Transverse colon (tissue), 4 donors: ENCODE results near the gene CCDC181. TPM values are rescaled to one million over a fixed set of nuclear protein-coding genes. Genes with fewer than 3 reads are reported as not detected.

Experiments used
- DNase-seq: peaks from one replicate; pipeline ENCODE4 v3.0.0-alpha.2; 2019
- H3K27ac ChIP-seq, 4 donors: fragments of 200-600 bp; sonication (generic); 2 replicates each; pipeline ENCODE4 v1.5.1; 2016 to 2018; ENCODE audit warnings: inconsistent platforms in 4 of 4
- H3K27me3 ChIP-seq: fragments of 200-600 bp; sonication (generic); 2 replicates; pipeline ENCODE4 v1.5.1; 2017; ENCODE audit warnings: inconsistent platforms
- H3K36me3 ChIP-seq, 4 donors: fragments of 200-600 bp; sonication (generic); 2 replicates each; pipeline ENCODE4 v1.5.1; 2017 to 2019; ENCODE audit warnings: inconsistent platforms in 4 of 4
- H3K4me1 ChIP-seq, 4 donors: fragments of 200-600 bp; sonication (generic); 2 replicates each; pipeline ENCODE4 v1.5.1; 2017 to 2020; ENCODE audit warnings: inconsistent platforms in 4 of 4
- H3K4me3 ChIP-seq, 4 donors: fragments of 200-600 bp; sonication (generic); 1 replicate in 1 of 4; 2 replicates in 3 of 4; pipeline versions ENCODE4 v1.5.1 to v1.6.1; 2017 to 2019; ENCODE audit warnings: inconsistent platforms in 4 of 4
- H3K9me3 ChIP-seq, 2 donors: fragments of 200-600 bp; sonication (generic); 2 replicates each; pipeline ENCODE4 v1.5.1; 2017 to 2019; ENCODE audit warnings: inconsistent platforms in 2 of 2
- EP300 ChIP-seq: sonication (generic); formaldehyde crosslinking; IDR thresholded peaks from one replicate; pipeline ENCODE4 v1.6.1; 2017; ENCODE audit warnings: antibody characterized with exemption, low read depth
- POLR2A ChIP-seq: fragments of 450-650 bp; IDR thresholded peaks from one replicate; pipeline ENCODE4 v1.6.1; 2016; ENCODE audit warnings: antibody characterized with exemption, mild to moderate bottlenecking, moderate library complexity
- POLR2AphosphoS5 ChIP-seq, 3 donors: sonication (generic); formaldehyde crosslinking; IDR thresholded peaks; one replicate each; pipeline ENCODE4 v1.6.1; 2016; ENCODE audit warnings: antibody characterized with exemption in 3 of 3
- WGBS, 2 donors: methylation state at CpG; one replicate each; pipeline ENCODE4 v1.1.5; 2018; ENCODE audit warnings: low coverage in 1 of 2; 5-methylcytosine and 5-hydroxymethylcytosine counted together
- in situ Hi-C, 4 donors: fragments of 200-750 bp; cut with MboI; loops; one replicate each; pipeline versions ENCODE4 v1.15.0 to v1.15.1; 2017; ENCODE audit warnings: low sequenced_read_pairs in 3 of 4, low pct_ligation_motif_present in 1 of 4, low pct_unique_long_range_greater_than_20kb in 1 of 4
- intact Hi-C: fragments of 100-400 bp; cut with DNase I; formaldehyde crosslinking; loops from one replicate; pipeline ENCODE4 v1.15.1; 2023; ENCODE audit warnings: low total_unique reads
- total RNA-seq, 4 donors: library from RNA; depleted of rRNA; stranded (reverse); fragments of >200 nt; gene quantifications; one replicate each; pipeline ENCODE4 v1.1.0, GENCODE V29; 2016
- TF ChIP-seq, protein P1 (sequence below), 5 experiments: fragments of 200-600 bp in 3 of 5; fragments of 450-650 bp in 2 of 5; sonication (generic) in 3 of 5; IDR thresholded peaks; 1 replicate in 2 of 5; 2 replicates in 3 of 5; pipeline ENCODE4 v1.5.1; 2016 to 2017; ENCODE audit warnings: antibody characterized with exemption in 5 of 5, inconsistent platforms in 3 of 5, mild to moderate bottlenecking in 2 of 5, moderate library complexity in 1 of 5

CCDC181 gene
- total RNA-seq, 4 donors from 2014 or later, result 0.14 to 0.95 TPM; not detected in 2

DNA sequence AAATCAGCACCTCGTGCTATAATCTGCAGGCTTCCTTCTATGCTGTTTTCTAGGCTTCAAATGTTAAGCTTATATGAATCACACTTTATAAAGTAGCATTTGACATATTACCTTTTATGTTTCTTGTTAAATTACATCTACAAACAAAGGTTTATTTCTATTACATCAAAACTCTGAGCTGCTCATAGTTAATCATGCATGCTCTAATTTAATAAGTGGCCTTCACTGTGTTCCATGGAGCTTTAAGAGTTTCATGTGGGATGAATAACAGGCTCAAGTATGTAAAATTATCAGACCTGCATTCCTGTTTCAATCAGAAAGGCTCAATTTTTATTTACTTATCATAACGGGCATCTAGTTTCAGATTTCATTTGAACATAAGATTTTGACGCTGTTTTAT, 45.5 kb upstream of the CCDC181 start:
- Histone ChIP-seq H3K36me3 (peaks cover 0 to 10% (median 2%) of the 10 kb centered on the region in 4 donors), H3K9me3 (no peaks in the 10 kb centered on the region), H3K4me3 (no peak overlapping the region), H3K27me3 (no peaks in the 10 kb centered on the region), H3K4me1 (no peaks in the 10 kb centered on the region), H3K27ac (no peak overlapping the region)
- no peak for DNase-seq
- in situ Hi-C loops (no loop called here), intact Hi-C loops (no loop called here)
- no peak for TF ChIP-seq POLR2A
- TF ChIP-seq, protein P1, sequence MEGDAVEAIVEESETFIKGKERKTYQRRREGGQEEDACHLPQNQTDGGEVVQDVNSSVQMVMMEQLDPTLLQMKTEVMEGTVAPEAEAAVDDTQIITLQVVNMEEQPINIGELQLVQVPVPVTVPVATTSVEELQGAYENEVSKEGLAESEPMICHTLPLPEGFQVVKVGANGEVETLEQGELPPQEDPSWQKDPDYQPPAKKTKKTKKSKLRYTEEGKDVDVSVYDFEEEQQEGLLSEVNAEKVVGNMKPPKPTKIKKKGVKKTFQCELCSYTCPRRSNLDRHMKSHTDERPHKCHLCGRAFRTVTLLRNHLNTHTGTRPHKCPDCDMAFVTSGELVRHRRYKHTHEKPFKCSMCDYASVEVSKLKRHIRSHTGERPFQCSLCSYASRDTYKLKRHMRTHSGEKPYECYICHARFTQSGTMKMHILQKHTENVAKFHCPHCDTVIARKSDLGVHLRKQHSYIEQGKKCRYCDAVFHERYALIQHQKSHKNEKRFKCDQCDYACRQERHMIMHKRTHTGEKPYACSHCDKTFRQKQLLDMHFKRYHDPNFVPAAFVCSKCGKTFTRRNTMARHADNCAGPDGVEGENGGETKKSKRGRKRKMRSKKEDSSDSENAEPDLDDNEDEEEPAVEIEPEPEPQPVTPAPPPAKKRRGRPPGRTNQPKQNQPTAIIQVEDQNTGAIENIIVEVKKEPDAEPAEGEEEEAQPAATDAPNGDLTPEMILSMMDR (IDR thresholded peaks at IDR 0.05), result no peak
- TF ChIP-seq EP300, result no peak
- no peak for TF ChIP-seq POLR2AphosphoS5 (IDR thresholded peaks at IDR 0.05)
- WGBS, 2 donors, result 94 to 100% methylated on average over 3 of the region's 3 CpGs

DNA sequence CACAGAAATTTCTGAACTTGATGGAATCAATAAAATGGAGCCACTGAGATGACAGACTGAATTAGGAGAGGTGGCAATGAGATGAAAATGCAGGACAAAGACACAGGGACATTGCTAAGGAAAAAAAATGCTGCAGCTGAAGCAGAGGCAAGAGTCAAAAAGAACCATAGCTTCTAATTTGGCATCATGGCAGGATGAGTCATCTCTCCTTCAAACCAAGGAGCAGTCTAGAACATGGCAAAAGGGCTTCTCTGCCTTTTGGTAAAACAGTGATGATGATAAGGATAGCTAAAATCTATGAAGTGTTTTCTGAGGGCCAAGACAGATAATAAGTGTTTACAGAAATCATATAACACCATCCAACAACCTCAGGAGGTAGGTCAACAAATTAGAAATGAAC, 41.7 kb upstream of the CCDC181 start:
- Histone ChIP-seq H3K27me3 (no peaks in the 10 kb centered on the region), H3K36me3 (peaks cover 0 to 10% (median 0%) of the 10 kb centered on the region in 4 donors), H3K27ac (no peak overlapping the region), H3K4me3 (no peak overlapping the region), H3K9me3 (no peaks in the 10 kb centered on the region), H3K4me1 (no peaks in the 10 kb centered on the region)
- intact Hi-C loops, result no loop called here
- no peak for TF ChIP-seq POLR2A
- TF ChIP-seq, protein P1 (IDR thresholded peaks at IDR 0.05), result no peak
- no peak for TF ChIP-seq POLR2AphosphoS5 (IDR thresholded peaks at IDR 0.05)
- TF ChIP-seq EP300, result no peak
- DNase-seq, result no peak
- in situ Hi-C loops, result loop anchor here in 1 of 4 donors (10.0 kb wide), 1 partner anchor 76 kb away; no protein-coding TSS in a partner anchor

DNA sequence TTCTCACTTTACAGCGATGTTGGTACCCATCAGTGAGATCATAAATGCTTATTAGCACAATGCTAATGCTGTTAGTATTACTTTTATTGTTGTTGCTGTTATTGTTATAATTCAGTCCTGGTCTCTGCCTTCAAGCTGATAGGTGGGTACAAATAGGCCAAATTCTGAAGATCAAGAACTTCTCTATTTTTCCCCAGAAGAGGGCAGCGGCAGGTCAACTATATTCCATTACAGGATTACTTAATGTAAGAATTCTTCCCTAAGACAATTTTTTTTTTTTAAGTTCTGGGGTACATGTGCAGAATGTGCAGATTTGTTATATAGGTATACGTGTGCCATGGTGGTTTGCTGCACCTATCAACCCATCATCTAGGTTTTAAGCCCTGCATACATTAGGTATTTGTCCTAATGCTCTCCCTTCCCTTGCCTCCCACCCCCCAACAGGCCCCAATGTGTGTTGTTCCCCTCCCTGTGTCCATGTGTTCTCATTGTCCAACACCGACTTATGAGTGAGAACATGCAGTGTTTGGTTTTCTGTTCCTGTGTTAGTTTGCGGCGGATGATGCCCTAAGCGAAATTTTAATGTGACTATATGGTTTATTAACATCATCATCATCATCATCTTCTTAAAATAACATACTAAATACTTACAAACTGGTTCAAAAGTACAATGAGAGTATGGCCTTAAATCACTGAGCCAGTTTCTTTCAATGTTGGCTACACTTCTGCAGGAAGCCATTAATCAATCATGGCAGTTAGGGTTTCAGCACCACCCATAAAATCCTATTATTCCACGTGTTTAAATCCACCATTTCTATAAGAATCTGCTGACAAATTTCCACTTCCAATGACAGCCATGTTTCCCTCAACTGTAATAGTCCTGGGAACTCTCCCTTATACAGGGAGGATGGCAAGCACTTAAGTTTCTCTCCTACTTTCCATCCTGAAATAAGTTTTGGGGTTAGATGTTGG, 39.3 kb upstream of the CCDC181 start:
- no peaks in the 10 kb centered on the region for H3K9me3 ChIP-seq
- H3K4me3 ChIP-seq, result no peak overlapping the region
- intact Hi-C loops, result no loop called here
- no peak overlapping the region for H3K27ac ChIP-seq
- peaks cover 0 to 10% (median 0%) of the 10 kb centered on the region in 4 donors for H3K36me3 ChIP-seq
- in situ Hi-C loops, result loop anchor here in 1 of 4 donors (10.0 kb wide), 1 partner anchor 78 kb away; no protein-coding TSS in a partner anchor
- no peak for TF ChIP-seq EP300
- TF ChIP-seq, protein P1 (IDR thresholded peaks at IDR 0.05), result peak; percentile 38 to 47 (median 41)
- WGBS, 2 donors, result 68 to 83% methylated on average over 7 to 8 of the region's 8 CpGs
- DNase-seq, result peak; percentile 26
- H3K4me1 ChIP-seq, result no peaks in the 10 kb centered on the region
- no peaks in the 10 kb centered on the region for H3K27me3 ChIP-seq

DNA sequence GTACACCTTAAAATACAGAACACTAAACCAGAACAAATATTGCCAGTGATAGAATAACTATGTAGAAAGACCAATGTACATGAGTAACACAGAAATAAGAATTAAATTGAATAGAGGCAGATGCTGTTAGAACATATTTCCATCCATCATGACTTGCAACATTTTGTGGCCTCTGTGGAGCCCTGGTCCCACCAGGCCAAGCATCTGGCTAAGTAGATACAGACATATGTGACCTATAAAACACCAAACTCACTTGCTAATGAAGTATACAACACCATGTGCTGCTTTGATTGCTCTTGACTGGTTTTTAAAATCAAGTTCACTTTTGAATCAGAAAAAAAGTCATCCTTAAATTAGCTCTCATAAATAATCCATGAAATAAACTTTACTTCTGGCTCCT, 38.0 kb upstream of the CCDC181 start:
- intact Hi-C loops, result no loop called here
- Histone ChIP-seq H3K27me3 (peaks cover 5% of the 10 kb centered on the region), H3K9me3 (no peaks in the 10 kb centered on the region), H3K4me3 (no peak overlapping the region), H3K36me3 (peaks cover 0 to 10% (median 0%) of the 10 kb centered on the region in 4 donors), H3K27ac (no peak overlapping the region), H3K4me1 (peaks cover 0 to 2% (median under 1%) of the 10 kb centered on the region in 4 donors)
- in situ Hi-C loops, result loop anchor here in 1 of 4 donors (10.0 kb wide), 1 partner anchor 80 kb away; no protein-coding TSS in a partner anchor
- TF ChIP-seq, protein P1 (IDR thresholded peaks at IDR 0.05), result no peak
- TF ChIP-seq EP300, result no peak
- no peak for TF ChIP-seq POLR2AphosphoS5 (IDR thresholded peaks at IDR 0.05)
- TF ChIP-seq POLR2A, result no peak
- no peak for DNase-seq
